ENCODE measurements around the gene PAK6.

The PAK6 gene

GRCh38 chr15:40243126-40243810 lies 4.4 kb downstream of the PAK6 start:
- TF ChIP-seq CTCF (IDR thresholded peaks at IDR 0.05; ENCODE audit: insufficient read depth, low read length, missing control alignments), result no peak
- no peak overlapping the region for H3K4me3 ChIP-seq (ENCODE audit: low read depth, low read length)
- ChIA-PET CTCF (interaction anchor here (1.5 to 49.7 kb wide), 3 partner anchors 12 to 28 kb away, joined by 3 to 1718 read pairs (median 58); no protein-coding TSS in a partner anchor), POLR2A (no interaction called here)
- no peak for DNase-seq (ENCODE audit: low read depth, low spot score)

GRCh38 chr15:40244961-40245523 lies 6.2 kb downstream of the PAK6 start:
- no peak overlapping the region for H3K4me3 ChIP-seq (ENCODE audit: low read depth, low read length)
- DNase-seq (ENCODE audit: low read depth, low spot score), result no peak
- TF ChIP-seq CTCF (IDR thresholded peaks at IDR 0.05; ENCODE audit: insufficient read depth, low read length, missing control alignments), result no peak
- POLR2A ChIA-PET, result no interaction called here
- CTCF ChIA-PET, result interaction anchor here (1.4 to 49.7 kb wide), 3 partner anchors 26 to 140 kb away, joined by 3 to 1718 read pairs (median 58); no protein-coding TSS in a partner anchor

GRCh38 chr15:40245666-40246450 lies 7.0 kb downstream of the PAK6 start:
- DNase-seq (ENCODE audit: low read depth, low spot score), result no peak
- no peak overlapping the region for H3K4me3 ChIP-seq (ENCODE audit: low read depth, low read length)
- ChIA-PET POLR2A (no interaction called here), CTCF (interaction anchor here (1.4 to 49.7 kb wide), 5 partner anchors 25 to 141 kb away, joined by 3 to 1718 read pairs (median 52); no protein-coding TSS in a partner anchor)
- TF ChIP-seq CTCF (IDR thresholded peaks at IDR 0.05; ENCODE audit: insufficient read depth, low read length, missing control alignments), result no peak

- no peak for TF ChIP-seq CTCF (IDR thresholded peaks at IDR 0.05; ENCODE audit: insufficient read depth, low read length, missing control alignments)
- no peak overlapping the region for H3K4me3 ChIP-seq (ENCODE audit: low read depth, low read length)
- no peak for DNase-seq (ENCODE audit: low read depth, low spot score)
- ChIA-PET POLR2A (no interaction called here), CTCF (interaction anchor here (0.8 to 5.5 kb wide), 6 partner anchors 13 to 201 kb away, joined by 3 to 52 read pairs (median 4); no protein-coding TSS in a partner anchor)
Observed at GRCh38 chr15:40246496-40247280, 7.8 kb downstream of the PAK6 start.

GRCh38 chr15:40247406-40247971 lies 8.6 kb downstream of the PAK6 start:
- no peak for TF ChIP-seq CTCF (IDR thresholded peaks at IDR 0.05; ENCODE audit: insufficient read depth, low read length, missing control alignments)
- no peak overlapping the region for H3K4me3 ChIP-seq (ENCODE audit: low read depth, low read length)
- POLR2A ChIA-PET, result no interaction called here
- CTCF ChIA-PET, result interaction anchor here (0.8 to 5.5 kb wide), 7 partner anchors 9 to 202 kb away, joined by 3 to 52 read pairs (median 4); partner anchors contain the start of gene PAK6
- DNase-seq (ENCODE audit: low read depth, low spot score), result no peak

Data from AG04449 (cell line).